ENCODE results near the gene TSR3.

- TF ChIP-seq CTCF (IDR thresholded peaks at IDR 0.05) = no peak
- TF ChIP-seq POLR2AphosphoS5 (IDR thresholded peaks at IDR 0.05) = no peak
- TF ChIP-seq POLR2A (IDR thresholded peaks at IDR 0.05; ENCODE audit: low read depth) = no peak
- no peak for TF ChIP-seq EP300 (IDR thresholded peaks at IDR 0.05)
Observed at GRCh38 chr16:1366712-1367299, 15.1 kb upstream of the TSR3 start.
